A673 (cell line): ENCODE data around the gene WDFY3. TPM values are rescaled to one million over a fixed set of nuclear protein-coding genes. Genes with fewer than 3 reads are reported as not detected.

Experiments used
- BruUV-seq: library from RNA; stranded (reverse); fragments of 400-500 nt; replicated peaks from 2 replicates; lab custom pipeline; 2021; lab: Mats Ljungman, UMichigan
- CTCF ChIA-PET: fragments of 300-600 bp; sonication (Branson Sonifier 250); formaldehyde crosslinking; loops from one replicate; lab custom pipeline; 2022; ENCODE audit warnings: antibody characterized with exemption; lab: Charles Lee
- POLR2A ChIA-PET: fragments of 300-600 bp; sonication (Branson Sonifier 250); formaldehyde crosslinking; loops from one replicate; lab custom pipeline; 2022; ENCODE audit warnings: antibody characterized with exemption; ENCODE audit not compliant: low non-redundant PET; lab: Charles Lee
- DNase-seq: peaks from one replicate; pipeline ENCODE4 v3.0.0-alpha.2; 2015; ENCODE audit warnings: low spot score
- H3K27ac ChIP-seq: fragments of 200-600 bp; sonication (generic); 2 replicates; pipeline ENCODE4 v1.5.1; 2016; ENCODE audit warnings: mixed run types, low read depth, mild to moderate bottlenecking, mixed read lengths, antibody characterized with exemption, low read length; ENCODE audit not compliant: poor library complexity, severe bottlenecking
- H3K27me3 ChIP-seq: fragments of 200-600 bp; sonication (generic); replicated peaks from 2 replicates; pipeline ENCODE4 v1.6.1; 2017; ENCODE audit warnings: mixed run types, low read depth, mild to moderate bottlenecking, mixed read lengths, antibody characterized with exemption, low read length; ENCODE audit not compliant: insufficient read depth, poor library complexity
- H3K36me3 ChIP-seq: fragments of 200-600 bp; sonication (generic); 2 replicates; pipeline ENCODE4 v1.6.1; 2016; ENCODE audit warnings: mixed run types, mild to moderate bottlenecking, mixed read lengths, antibody characterized with exemption, low read length; ENCODE audit not compliant: insufficient read depth, poor library complexity, severe bottlenecking
- H3K4me1 ChIP-seq: fragments of 200-600 bp; sonication (generic); 2 replicates; pipeline ENCODE4 v1.6.1; 2017; ENCODE audit warnings: mixed run types, mild to moderate bottlenecking, mixed read lengths, antibody characterized with exemption, low read length; ENCODE audit not compliant: insufficient read depth, poor library complexity, severe bottlenecking
- H3K4me3 ChIP-seq: fragments of 200-600 bp; sonication (generic); 2 replicates; pipeline ENCODE4 v1.5.1; 2016; ENCODE audit warnings: low read depth, mixed run types, mild to moderate bottlenecking, mixed read lengths, low read length; ENCODE audit not compliant: poor library complexity, severe bottlenecking
- H3K9me3 ChIP-seq: fragments of 200-600 bp; sonication (generic); 2 replicates; pipeline ENCODE4 v1.6.1; 2016; ENCODE audit warnings: mixed run types, low read depth, mild to moderate bottlenecking, mixed read lengths, antibody characterized with exemption, low read length; ENCODE audit not compliant: poor library complexity, severe bottlenecking
- EZH2 ChIP-seq: fragments of 200-600 bp; sonication (generic); IDR thresholded peaks from 2 replicates; pipeline ENCODE4 v1.6.1; 2017; ENCODE audit warnings: borderline replicate concordance, low read depth, mild to moderate bottlenecking, mixed read lengths, antibody characterized with exemption, low read length; ENCODE audit not compliant: poor library complexity, severe bottlenecking
- intact Hi-C: fragments of 100-400 bp; cut with micrococcal nuclease; formaldehyde crosslinking; loops from one replicate; pipeline ENCODE4 v1.10.0; 2022; ENCODE audit not compliant: unreplicated experiment
- total RNA-seq: library from RNA; stranded (reverse); gene quantifications from 2 replicates; pipeline ENCODE4 v1.2.3, GENCODE V29; 2021
- TF ChIP-seq, protein P1 (sequence below): fragments of 300-800, 200-600 bp; sonication (generic); conservative IDR thresholded peaks from 2 replicates; pipeline ENCODE4 v1.5.1; 2017; ENCODE audit warnings: low read depth, mild to moderate bottlenecking, antibody characterized with exemption, low read length, moderate library complexity, mixed read lengths

The WDFY3 gene
- total RNA-seq, 1 experiment from 2014 or later: 43.4 TPM

DNA sequence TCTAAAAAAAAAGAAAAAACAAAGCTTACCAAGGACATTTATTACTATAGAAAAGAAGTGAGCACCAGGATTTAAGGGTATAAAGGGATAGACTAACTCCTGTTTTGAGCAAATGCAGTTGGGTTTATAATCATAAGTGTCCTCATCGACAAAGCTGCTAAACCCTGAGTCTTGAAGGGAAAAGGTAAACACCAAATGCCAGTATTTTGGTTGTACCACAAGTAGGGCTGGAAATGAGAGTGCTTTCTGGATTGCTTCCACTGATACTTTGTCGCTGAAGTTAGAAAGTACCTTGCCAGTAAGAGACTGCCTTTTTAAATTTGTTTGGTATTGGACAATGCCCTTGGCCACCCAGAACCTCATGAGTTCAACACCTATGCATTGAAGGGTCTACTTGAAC lies 53.7 kb downstream of the WDFY3 start:
- Histone ChIP-seq H3K4me1 (peaks cover 21% of the 10 kb centered on the region), H3K27me3 (no peaks in the 10 kb centered on the region), H3K4me3 (no peak overlapping the region), H3K27ac (no peak overlapping the region), H3K9me3 (no peaks in the 10 kb centered on the region), H3K36me3 (no peaks in the 10 kb centered on the region)
- intact Hi-C loops: no loop called here
- POLR2A ChIA-PET: no interaction called here
- TF ChIP-seq EZH2: no peak
- TF ChIP-seq, protein P1, sequence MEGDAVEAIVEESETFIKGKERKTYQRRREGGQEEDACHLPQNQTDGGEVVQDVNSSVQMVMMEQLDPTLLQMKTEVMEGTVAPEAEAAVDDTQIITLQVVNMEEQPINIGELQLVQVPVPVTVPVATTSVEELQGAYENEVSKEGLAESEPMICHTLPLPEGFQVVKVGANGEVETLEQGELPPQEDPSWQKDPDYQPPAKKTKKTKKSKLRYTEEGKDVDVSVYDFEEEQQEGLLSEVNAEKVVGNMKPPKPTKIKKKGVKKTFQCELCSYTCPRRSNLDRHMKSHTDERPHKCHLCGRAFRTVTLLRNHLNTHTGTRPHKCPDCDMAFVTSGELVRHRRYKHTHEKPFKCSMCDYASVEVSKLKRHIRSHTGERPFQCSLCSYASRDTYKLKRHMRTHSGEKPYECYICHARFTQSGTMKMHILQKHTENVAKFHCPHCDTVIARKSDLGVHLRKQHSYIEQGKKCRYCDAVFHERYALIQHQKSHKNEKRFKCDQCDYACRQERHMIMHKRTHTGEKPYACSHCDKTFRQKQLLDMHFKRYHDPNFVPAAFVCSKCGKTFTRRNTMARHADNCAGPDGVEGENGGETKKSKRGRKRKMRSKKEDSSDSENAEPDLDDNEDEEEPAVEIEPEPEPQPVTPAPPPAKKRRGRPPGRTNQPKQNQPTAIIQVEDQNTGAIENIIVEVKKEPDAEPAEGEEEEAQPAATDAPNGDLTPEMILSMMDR: no peak
- DNase-seq: no peak
- CTCF ChIA-PET: no interaction called here
- BruUV-seq: no TSS peak

DNA sequence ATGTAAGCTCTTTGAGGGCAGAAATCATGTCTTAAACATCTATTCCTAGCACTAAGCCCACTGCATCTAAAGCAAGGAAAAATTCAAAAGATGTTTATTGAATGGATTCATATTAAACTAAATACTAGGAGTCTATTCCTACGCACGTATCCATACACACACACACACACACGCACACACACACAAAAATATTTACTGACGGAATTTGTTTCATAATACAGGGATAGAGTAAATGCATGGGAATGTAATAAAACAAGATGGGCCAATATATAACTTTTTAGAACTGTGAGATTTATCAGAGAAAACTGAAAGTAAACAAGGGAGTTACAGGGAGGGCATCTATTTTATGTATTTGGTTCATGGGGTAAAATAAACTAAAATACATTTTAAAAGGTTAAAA lies 57.6 kb downstream of the WDFY3 start:
- BruUV-seq: no TSS peak
- POLR2A ChIA-PET: no interaction called here
- H3K36me3 ChIP-seq: no peaks in the 10 kb centered on the region
- H3K27ac ChIP-seq: no peak overlapping the region
- CTCF ChIA-PET: no interaction called here
- DNase-seq: no peak
- no peaks in the 10 kb centered on the region for H3K27me3 ChIP-seq
- intact Hi-C loops: no loop called here
- no peak for TF ChIP-seq EZH2
- TF ChIP-seq, protein P1: no peak
- no peaks in the 10 kb centered on the region for H3K9me3 ChIP-seq
- no peaks in the 10 kb centered on the region for H3K4me1 ChIP-seq
- no peak overlapping the region for H3K4me3 ChIP-seq

DNA sequence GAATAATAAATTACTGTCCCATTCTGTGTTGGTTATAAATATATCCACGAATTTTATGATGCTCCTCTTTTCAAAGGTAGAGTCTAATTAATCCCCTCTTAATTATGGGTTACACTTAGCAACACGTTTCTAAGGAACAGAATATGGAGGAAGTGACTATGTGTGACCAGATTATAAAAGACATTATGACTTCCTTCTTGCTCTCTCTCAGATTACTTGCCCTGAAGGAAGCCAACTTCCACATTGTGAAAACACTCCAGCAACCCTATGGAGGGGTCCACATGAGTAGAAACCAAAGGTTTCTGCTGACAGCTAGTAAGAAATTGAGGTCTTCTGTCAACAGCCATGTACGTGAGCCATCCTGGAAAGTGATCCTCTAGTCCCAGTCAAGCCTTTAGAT lies 59.3 kb downstream of the WDFY3 start:
- ChIA-PET POLR2A (no interaction called here), CTCF (no interaction called here)
- no peak for DNase-seq
- BruUV-seq: no TSS peak
- Histone ChIP-seq H3K9me3 (no peaks in the 10 kb centered on the region), H3K4me3 (no peak overlapping the region), H3K27me3 (no peaks in the 10 kb centered on the region), H3K36me3 (no peaks in the 10 kb centered on the region), H3K27ac (no peak overlapping the region), H3K4me1 (peaks cover 12% of the 10 kb centered on the region)
- intact Hi-C loops: no loop called here
- TF ChIP-seq EZH2: no peak
- TF ChIP-seq, protein P1: no peak
